GM23338 (cell line): ENCODE results near the gene NTM. TPM values are rescaled to one million over a fixed set of nuclear protein-coding genes. Genes with fewer than 3 reads are reported as not detected.

Source experiments
- ATAC-seq: fragments of 200-7000 bp; cut with Tn5 transposase; 3 replicates; pipeline ENCODE4 v1.9.1; 2020
- DNase-seq: peaks from one replicate; pipeline ENCODE4 v3.0.0-alpha.2; 2015; ENCODE audit warnings: low spot score
- H2AFZ ChIP-seq: fragments of 200-600 bp; sonication (generic); 2 replicates; pipeline ENCODE4 v1.8.0; 2016; ENCODE audit warnings: antibody characterized with exemption, mild to moderate bottlenecking, moderate library complexity
- H3F3A ChIP-seq: fragments of 200-600 bp; sonication (generic); replicated peaks from 2 replicates; pipeline ENCODE4 v1.8.0; 2017; ENCODE audit warnings: antibody characterized with exemption, mixed run types, low read depth
- H3K27ac ChIP-seq: fragments of 200-600 bp; sonication (generic); 2 replicates; pipeline ENCODE4 v1.6.1; 2016; ENCODE audit warnings: low read depth
- H3K27me3 ChIP-seq: fragments of 200-600 bp; sonication (generic); 2 replicates; pipeline ENCODE4 v1.8.0; 2016; ENCODE audit warnings: mild to moderate bottlenecking, mixed run types, moderate library complexity; ENCODE audit not compliant: insufficient read depth
- H3K36me3 ChIP-seq: fragments of 200-600 bp; sonication (generic); 2 replicates; pipeline ENCODE4 v1.8.0; 2016; ENCODE audit warnings: mild to moderate bottlenecking; ENCODE audit not compliant: insufficient read depth
- H3K4me1 ChIP-seq: fragments of 200-600 bp; sonication (generic); 2 replicates; pipeline ENCODE4 v1.8.0; 2016; ENCODE audit warnings: mild to moderate bottlenecking, moderate library complexity; ENCODE audit not compliant: insufficient read depth
- H3K4me2 ChIP-seq: fragments of 200-600 bp; sonication (generic); 2 replicates; pipeline ENCODE4 v1.7.1; 2017; ENCODE audit warnings: mixed run types
- H3K4me3 ChIP-seq: fragments of 200-600 bp; sonication (generic); 2 replicates; pipeline ENCODE4 v1.6.1; 2016; ENCODE audit warnings: mixed run types
- H3K79me2 ChIP-seq: fragments of 200-600 bp; sonication (generic); replicated peaks from 2 replicates; pipeline ENCODE4 v1.8.0; 2017; ENCODE audit warnings: mild to moderate bottlenecking; ENCODE audit not compliant: insufficient read depth
- H3K9me2 ChIP-seq: fragments of 200-600 bp; sonication (generic); 2 replicates; pipeline ENCODE4 v1.8.0; 2017; ENCODE audit not compliant: insufficient read depth
- H4K20me1 ChIP-seq: fragments of 200-600 bp; sonication (generic); replicated peaks from 2 replicates; pipeline ENCODE4 v1.8.0; 2017; ENCODE audit warnings: mild to moderate bottlenecking; ENCODE audit not compliant: insufficient read depth
- H3K27ac Mint-ChIP-seq: 2 replicates; pipeline ENCODE4 v1.8.0; 2020; ENCODE audit warnings: inconsistent platforms, mild to moderate bottlenecking, moderate library complexity, mixed read lengths
- H3K27me3 Mint-ChIP-seq: 3 replicates; pipeline ENCODE4 v1.8.0; 2022; ENCODE audit warnings: low read depth, mild to moderate bottlenecking, moderate library complexity, mixed read lengths, inconsistent platforms; ENCODE audit not compliant: insufficient read depth, poor library complexity
- H3K36me3 Mint-ChIP-seq: 3 replicates; pipeline ENCODE4 v1.8.0; 2021; ENCODE audit warnings: low read depth, mild to moderate bottlenecking, inconsistent platforms, moderate library complexity, mixed read lengths
- H3K4me1 Mint-ChIP-seq: 3 replicates; pipeline ENCODE4 v1.8.0; 2020; ENCODE audit warnings: mild to moderate bottlenecking, inconsistent platforms, mixed read lengths
- H3K4me3 Mint-ChIP-seq: 3 replicates; pipeline ENCODE4 v1.8.0; 2021; ENCODE audit warnings: moderate library complexity, mild to moderate bottlenecking, inconsistent platforms, mixed read lengths
- H3K9me3 Mint-ChIP-seq: 3 replicates; pipeline ENCODE4 v1.8.0; 2020; ENCODE audit warnings: moderate library complexity, mild to moderate bottlenecking, inconsistent platforms, mixed read lengths
- CREB1 ChIP-seq: fragments of 250-450 bp; sonication (Bioruptor Pico); IDR thresholded peaks from 2 replicates; pipeline ENCODE4 v1.5.0; 2020; ENCODE audit warnings: low read depth, mild to moderate bottlenecking, moderate library complexity
- EZH2 ChIP-seq: fragments of 200-600 bp; sonication (generic); IDR thresholded peaks from one replicate; pipeline ENCODE4 v1.8.0; 2017; ENCODE audit warnings: antibody characterized with exemption, mild to moderate bottlenecking, low read depth; ENCODE audit not compliant: unreplicated experiment
- EZH2phosphoT487 ChIP-seq: fragments of 200-600 bp; sonication (generic); IDR thresholded peaks from one replicate; pipeline ENCODE4 v1.8.1; 2018; ENCODE audit warnings: antibody characterized with exemption; ENCODE audit not compliant: unreplicated experiment
- JUNB ChIP-seq: IDR thresholded peaks from one replicate; pipeline ENCODE4 v1.6.1; 2016; ENCODE audit warnings: antibody characterized with exemption; ENCODE audit not compliant: unreplicated experiment
- NANOG ChIP-seq: IDR thresholded peaks from 2 replicates; pipeline ENCODE4 v1.6.1; 2016; ENCODE audit warnings: antibody characterized with exemption, borderline replicate concordance
- POLR2AphosphoS5 ChIP-seq: IDR thresholded peaks from 2 replicates; pipeline ENCODE4 v1.6.1; 2016; ENCODE audit warnings: antibody characterized with exemption, low read depth
- STAT1 ChIP-seq: IDR thresholded peaks from one replicate; pipeline ENCODE4 v1.6.1; 2016; ENCODE audit warnings: antibody characterized with exemption; ENCODE audit not compliant: unreplicated experiment
- ZNF114 ChIP-seq: fragments of 250-450 bp; sonication (Bioruptor Pico); IDR thresholded peaks from 2 replicates; pipeline ENCODE4 v1.5.0; 2020; ENCODE audit warnings: mild to moderate bottlenecking, moderate library complexity
- ZNF331 ChIP-seq: fragments of 250-450 bp; sonication (Bioruptor Pico); IDR thresholded peaks from 2 replicates; pipeline ENCODE4 v1.5.0; 2020; ENCODE audit warnings: low read depth, mild to moderate bottlenecking, moderate library complexity
- polyA plus RNA-seq: library from polyadenylated mRNA; unstranded; fragments of >200 nt; fragmentation: Nextera tagmentation; extraction: Ambion mirVana; gene quantifications from 2 replicates; pipeline ENCODE4 v1.2.1, GENCODE V29; 2016
- total RNA-seq: library from RNA; depleted of rRNA; stranded (reverse); fragments of >200 nt; shearing (Covaris generic); gene quantifications from 2 replicates; pipeline ENCODE4 v1.2.3, GENCODE V29; 2014
- TF ChIP-seq, protein P1 (sequence below): IDR thresholded peaks from one replicate; pipeline ENCODE4 v1.6.1; 2018; ENCODE audit warnings: antibody characterized with exemption; ENCODE audit not compliant: unreplicated experiment
- TF ChIP-seq, protein P2 (sequence below): fragments of 250-450 bp; sonication (Bioruptor Pico); IDR thresholded peaks from 2 replicates; pipeline ENCODE4 v1.5.0; 2020; ENCODE audit warnings: mild to moderate bottlenecking, moderate library complexity
- TF ChIP-seq, protein P3 (sequence below): IDR thresholded peaks from 2 replicates; pipeline ENCODE4 v1.6.1; 2016; ENCODE audit warnings: antibody characterized with exemption
- TF ChIP-seq, protein P4 (sequence below), 2 experiments: fragments of 200-600 bp in 1 of 2; sonication (generic) in 1 of 2; conservative IDR thresholded peaks; 2 replicates each; pipeline versions ENCODE4 v1.5.1 to v1.6.1; 2016 to 2017; ENCODE audit warnings: antibody characterized with exemption in 2 of 2, low read depth in 2 of 2, mild to moderate bottlenecking in 2 of 2, moderate library complexity in 1 of 2

NTM gene
- total and polyA plus RNA-seq, 2 experiments from 2014 or later = 10.6 to 14.6 TPM

DNA sequence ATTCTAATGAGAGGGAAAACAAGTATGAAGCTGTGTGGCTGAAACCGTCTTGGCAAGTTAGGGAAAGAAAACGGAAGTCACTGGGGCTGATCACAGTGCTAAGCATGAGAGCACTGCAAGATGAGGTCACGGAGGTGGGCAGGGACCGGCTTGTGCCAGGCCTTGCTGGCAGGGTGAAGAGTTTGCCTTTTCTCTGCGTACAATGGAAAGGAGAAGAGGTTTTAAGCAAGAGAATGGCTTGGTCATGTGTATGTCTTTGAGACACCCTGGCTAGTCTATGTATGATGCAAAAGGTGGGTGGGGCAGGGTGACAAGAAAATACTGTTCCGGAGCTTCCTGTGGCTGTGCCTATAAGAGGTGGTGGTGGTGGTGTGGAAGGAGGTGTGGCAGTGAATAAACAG, 567.9 kb downstream of the NTM start:
- Mint-ChIP-seq H3K27ac (no peak overlapping the region), H3K36me3 (no peaks in the 10 kb centered on the region), H3K4me3 (no peak overlapping the region), H3K27me3 (peaks cover 3% of the 10 kb centered on the region), H3K4me1 (peaks cover 11% of the 10 kb centered on the region), H3K9me3 (no peaks in the 10 kb centered on the region)
- no peaks in the 10 kb centered on the region for H3F3A ChIP-seq
- no peak for ATAC-seq
- no peaks in the 10 kb centered on the region for H3K9me2 ChIP-seq
- no peaks in the 10 kb centered on the region; the same call in none of the 2 replicates for H4K20me1 ChIP-seq
- H3K79me2 ChIP-seq = no peaks in the 10 kb centered on the region; the same call in 1 of the 2 replicates
- DNase-seq = no peak
- no peak overlapping the region for H3K27ac ChIP-seq
- H3K4me1 ChIP-seq = no peaks in the 10 kb centered on the region
- no peaks in the 10 kb centered on the region for H3K36me3 ChIP-seq
- H2AFZ ChIP-seq = no peak overlapping the region
- no peak overlapping the region for H3K4me2 ChIP-seq
- TF ChIP-seq CREB1 (CRISPR knock-in tag) (no peak), JUNB (no peak), NANOG (no peak), POLR2AphosphoS5 (no peak), ZNF114 (CRISPR knock-in tag) (no peak), STAT1 (no peak), ZNF331 (no peak), EZH2phosphoT487 (no peak), EZH2 (no peak)
- TF ChIP-seq, protein P1, sequence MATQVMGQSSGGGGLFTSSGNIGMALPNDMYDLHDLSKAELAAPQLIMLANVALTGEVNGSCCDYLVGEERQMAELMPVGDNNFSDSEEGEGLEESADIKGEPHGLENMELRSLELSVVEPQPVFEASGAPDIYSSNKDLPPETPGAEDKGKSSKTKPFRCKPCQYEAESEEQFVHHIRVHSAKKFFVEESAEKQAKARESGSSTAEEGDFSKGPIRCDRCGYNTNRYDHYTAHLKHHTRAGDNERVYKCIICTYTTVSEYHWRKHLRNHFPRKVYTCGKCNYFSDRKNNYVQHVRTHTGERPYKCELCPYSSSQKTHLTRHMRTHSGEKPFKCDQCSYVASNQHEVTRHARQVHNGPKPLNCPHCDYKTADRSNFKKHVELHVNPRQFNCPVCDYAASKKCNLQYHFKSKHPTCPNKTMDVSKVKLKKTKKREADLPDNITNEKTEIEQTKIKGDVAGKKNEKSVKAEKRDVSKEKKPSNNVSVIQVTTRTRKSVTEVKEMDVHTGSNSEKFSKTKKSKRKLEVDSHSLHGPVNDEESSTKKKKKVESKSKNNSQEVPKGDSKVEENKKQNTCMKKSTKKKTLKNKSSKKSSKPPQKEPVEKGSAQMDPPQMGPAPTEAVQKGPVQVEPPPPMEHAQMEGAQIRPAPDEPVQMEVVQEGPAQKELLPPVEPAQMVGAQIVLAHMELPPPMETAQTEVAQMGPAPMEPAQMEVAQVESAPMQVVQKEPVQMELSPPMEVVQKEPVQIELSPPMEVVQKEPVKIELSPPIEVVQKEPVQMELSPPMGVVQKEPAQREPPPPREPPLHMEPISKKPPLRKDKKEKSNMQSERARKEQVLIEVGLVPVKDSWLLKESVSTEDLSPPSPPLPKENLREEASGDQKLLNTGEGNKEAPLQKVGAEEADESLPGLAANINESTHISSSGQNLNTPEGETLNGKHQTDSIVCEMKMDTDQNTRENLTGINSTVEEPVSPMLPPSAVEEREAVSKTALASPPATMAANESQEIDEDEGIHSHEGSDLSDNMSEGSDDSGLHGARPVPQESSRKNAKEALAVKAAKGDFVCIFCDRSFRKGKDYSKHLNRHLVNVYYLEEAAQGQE = no peak
- TF ChIP-seq, protein P2, sequence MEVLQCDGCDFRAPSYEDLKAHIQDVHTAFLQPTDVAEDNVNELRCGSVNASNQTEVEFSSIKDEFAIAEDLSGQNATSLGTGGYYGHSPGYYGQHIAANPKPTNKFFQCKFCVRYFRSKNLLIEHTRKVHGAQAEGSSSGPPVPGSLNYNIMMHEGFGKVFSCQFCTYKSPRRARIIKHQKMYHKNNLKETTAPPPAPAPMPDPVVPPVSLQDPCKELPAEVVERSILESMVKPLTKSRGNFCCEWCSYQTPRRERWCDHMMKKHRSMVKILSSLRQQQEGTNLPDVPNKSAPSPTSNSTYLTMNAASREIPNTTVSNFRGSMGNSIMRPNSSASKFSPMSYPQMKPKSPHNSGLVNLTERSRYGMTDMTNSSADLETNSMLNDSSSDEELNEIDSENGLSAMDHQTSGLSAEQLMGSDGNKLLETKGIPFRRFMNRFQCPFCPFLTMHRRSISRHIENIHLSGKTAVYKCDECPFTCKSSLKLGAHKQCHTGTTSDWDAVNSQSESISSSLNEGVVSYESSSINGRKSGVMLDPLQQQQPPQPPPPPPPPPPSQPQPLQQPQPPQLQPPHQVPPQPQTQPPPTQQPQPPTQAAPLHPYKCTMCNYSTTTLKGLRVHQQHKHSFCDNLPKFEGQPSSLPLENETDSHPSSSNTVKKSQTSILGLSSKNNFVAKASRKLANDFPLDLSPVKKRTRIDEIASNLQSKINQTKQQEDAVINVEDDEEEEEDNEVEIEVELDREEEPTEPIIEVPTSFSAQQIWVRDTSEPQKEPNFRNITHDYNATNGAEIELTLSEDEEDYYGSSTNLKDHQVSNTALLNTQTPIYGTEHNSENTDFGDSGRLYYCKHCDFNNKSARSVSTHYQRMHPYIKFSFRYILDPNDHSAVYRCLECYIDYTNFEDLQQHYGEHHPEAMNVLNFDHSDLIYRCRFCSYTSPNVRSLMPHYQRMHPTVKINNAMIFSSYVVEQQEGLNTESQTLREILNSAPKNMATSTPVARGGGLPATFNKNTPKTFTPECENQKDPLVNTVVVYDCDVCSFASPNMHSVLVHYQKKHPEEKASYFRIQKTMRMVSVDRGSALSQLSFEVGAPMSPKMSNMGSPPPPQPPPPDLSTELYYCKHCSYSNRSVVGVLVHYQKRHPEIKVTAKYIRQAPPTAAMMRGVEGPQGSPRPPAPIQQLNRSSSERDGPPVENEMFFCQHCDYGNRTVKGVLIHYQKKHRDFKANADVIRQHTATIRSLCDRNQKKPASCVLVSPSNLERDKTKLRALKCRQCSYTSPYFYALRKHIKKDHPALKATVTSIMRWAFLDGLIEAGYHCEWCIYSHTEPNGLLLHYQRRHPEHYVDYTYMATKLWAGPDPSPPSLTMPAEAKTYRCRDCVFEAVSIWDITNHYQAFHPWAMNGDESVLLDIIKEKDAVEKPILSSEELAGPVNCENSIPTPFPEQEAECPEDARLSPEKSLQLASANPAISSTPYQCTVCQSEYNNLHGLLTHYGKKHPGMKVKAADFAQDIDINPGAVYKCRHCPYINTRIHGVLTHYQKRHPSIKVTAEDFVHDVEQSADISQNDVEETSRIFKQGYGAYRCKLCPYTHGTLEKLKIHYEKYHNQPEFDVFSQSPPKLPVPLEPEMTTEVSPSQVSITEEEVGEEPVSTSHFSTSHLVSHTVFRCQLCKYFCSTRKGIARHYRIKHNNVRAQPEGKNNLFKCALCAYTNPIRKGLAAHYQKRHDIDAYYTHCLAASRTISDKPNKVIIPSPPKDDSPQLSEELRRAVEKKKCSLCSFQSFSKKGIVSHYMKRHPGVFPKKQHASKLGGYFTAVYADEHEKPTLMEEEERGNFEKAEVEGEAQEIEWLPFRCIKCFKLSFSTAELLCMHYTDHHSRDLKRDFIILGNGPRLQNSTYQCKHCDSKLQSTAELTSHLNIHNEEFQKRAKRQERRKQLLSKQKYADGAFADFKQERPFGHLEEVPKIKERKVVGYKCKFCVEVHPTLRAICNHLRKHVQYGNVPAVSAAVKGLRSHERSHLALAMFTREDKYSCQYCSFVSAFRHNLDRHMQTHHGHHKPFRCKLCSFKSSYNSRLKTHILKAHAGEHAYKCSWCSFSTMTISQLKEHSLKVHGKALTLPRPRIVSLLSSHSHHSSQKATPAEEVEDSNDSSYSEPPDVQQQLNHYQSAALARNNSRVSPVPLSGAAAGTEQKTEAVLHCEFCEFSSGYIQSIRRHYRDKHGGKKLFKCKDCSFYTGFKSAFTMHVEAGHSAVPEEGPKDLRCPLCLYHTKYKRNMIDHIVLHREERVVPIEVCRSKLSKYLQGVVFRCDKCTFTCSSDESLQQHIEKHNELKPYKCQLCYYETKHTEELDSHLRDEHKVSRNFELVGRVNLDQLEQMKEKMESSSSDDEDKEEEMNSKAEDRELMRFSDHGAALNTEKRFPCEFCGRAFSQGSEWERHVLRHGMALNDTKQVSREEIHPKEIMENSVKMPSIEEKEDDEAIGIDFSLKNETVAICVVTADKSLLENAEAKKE (CRISPR knock-in tag) = no peak
- TF ChIP-seq, protein P3, sequence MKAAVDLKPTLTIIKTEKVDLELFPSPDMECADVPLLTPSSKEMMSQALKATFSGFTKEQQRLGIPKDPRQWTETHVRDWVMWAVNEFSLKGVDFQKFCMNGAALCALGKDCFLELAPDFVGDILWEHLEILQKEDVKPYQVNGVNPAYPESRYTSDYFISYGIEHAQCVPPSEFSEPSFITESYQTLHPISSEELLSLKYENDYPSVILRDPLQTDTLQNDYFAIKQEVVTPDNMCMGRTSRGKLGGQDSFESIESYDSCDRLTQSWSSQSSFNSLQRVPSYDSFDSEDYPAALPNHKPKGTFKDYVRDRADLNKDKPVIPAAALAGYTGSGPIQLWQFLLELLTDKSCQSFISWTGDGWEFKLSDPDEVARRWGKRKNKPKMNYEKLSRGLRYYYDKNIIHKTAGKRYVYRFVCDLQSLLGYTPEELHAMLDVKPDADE = no peak
- TF ChIP-seq, protein P4, sequence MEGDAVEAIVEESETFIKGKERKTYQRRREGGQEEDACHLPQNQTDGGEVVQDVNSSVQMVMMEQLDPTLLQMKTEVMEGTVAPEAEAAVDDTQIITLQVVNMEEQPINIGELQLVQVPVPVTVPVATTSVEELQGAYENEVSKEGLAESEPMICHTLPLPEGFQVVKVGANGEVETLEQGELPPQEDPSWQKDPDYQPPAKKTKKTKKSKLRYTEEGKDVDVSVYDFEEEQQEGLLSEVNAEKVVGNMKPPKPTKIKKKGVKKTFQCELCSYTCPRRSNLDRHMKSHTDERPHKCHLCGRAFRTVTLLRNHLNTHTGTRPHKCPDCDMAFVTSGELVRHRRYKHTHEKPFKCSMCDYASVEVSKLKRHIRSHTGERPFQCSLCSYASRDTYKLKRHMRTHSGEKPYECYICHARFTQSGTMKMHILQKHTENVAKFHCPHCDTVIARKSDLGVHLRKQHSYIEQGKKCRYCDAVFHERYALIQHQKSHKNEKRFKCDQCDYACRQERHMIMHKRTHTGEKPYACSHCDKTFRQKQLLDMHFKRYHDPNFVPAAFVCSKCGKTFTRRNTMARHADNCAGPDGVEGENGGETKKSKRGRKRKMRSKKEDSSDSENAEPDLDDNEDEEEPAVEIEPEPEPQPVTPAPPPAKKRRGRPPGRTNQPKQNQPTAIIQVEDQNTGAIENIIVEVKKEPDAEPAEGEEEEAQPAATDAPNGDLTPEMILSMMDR (conservative IDR thresholded peaks at IDR 0.05; ENCODE audit: low read depth in 2 of 2) = no peak
- H3K4me3 ChIP-seq = no peak overlapping the region
- H3K27me3 ChIP-seq = no peaks in the 10 kb centered on the region
